ENCODE data around the gene DOLK. TPM values are rescaled to one million over a fixed set of nuclear protein-coding genes. Genes with fewer than 3 reads are reported as not detected.

Gene DOLK
- total RNA-seq, 1 donor from 2014 or later = 31.0 TPM

DNA sequence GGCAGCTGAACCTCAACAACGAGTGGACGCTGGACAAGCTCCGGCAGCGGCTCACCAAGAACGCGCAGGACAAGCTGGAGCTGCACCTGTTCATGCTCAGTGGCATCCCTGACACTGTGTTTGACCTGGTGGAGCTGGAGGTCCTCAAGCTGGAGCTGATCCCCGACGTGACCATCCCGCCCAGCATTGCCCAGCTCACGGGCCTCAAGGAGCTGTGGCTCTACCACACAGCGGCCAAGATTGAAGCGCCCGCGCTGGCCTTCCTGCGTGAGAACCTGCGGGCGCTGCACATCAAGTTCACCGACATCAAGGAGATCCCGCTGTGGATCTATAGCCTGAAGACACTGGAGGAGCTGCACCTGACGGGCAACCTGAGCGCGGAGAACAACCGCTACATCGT is 39.0 kb downstream of the DOLK start:
- DNase-seq (ENCODE audit: low read depth) = no peak

DNA sequence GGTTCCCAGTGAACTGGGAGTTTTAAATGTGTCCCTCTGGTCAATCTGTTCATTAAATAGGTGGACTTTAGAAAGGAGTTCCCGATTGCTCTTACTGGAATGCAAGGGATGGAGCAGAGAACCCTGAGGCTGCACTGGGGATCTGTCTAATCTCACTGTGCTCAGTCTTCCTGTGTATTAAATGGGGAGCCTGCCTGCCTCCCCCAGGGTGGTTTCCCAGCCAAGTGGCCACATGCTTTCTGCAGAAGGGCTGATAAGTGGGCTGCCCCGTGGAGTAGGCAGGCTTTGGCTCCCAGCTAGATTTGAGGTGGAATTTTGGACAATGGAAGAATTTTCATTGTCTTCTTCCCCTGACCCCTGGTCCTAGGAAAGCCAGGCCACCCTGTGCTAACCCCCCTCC is 40.7 kb downstream of the DOLK start:
- no peak for DNase-seq (ENCODE audit: low read depth)

DNA sequence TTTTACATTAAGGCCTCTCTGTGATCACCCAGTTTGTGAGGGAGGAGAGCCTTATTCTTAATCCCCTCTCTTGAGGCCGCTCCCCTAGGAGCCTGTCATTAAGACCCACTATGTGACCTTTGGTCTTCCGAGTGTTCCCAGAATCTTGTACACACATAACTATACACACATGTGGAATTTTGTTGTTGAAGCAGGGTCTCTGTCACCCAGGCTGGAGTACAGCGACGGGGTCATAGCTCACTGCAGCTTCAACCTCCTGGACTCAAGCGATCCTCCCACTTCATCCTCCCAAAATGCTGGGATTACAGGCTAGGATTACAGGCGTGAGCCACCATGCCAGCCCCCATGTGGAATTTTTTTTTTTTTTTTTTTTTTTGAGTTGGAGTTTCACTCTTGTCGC is 41.4 kb downstream of the DOLK start:
- DNase-seq (ENCODE audit: low read depth) = no peak

DNA sequence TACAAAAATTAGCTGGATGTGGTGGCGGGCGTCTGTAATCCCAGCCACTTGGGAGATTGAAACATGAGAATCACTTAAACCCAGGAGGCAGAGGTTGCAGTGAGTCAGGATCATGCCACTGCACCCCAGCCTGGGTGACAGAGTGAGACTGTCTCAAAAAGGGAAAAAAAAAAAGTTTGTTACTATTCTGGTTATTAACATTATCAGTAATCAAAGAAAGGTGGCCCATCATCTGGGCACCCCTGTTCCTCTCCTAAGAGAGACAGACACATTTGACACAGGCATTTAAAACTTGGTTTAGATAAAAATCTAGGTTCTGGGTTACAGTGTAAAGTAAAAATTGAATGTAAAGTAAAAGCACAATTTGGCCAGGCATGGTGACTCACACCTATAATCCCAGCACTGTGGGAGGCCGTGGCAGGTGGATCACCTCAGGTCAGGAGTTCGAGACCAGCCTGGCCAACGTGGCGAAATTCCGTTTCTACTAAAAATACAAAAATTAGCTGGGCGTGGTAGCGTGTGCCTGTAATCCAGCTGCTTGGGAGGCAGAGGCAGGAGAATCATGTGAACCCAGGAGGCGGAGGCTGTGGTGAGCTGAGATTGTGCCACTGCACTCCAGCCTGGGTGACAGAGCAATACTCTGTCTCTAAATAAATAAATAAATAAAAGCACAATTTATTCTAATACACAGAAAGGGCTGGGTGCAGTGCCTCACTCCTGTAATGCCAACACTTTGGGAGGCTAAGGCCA is 43.4 kb downstream of the DOLK start:
- peak; percentile 65 for DNase-seq (ENCODE audit: low read depth)

DNA sequence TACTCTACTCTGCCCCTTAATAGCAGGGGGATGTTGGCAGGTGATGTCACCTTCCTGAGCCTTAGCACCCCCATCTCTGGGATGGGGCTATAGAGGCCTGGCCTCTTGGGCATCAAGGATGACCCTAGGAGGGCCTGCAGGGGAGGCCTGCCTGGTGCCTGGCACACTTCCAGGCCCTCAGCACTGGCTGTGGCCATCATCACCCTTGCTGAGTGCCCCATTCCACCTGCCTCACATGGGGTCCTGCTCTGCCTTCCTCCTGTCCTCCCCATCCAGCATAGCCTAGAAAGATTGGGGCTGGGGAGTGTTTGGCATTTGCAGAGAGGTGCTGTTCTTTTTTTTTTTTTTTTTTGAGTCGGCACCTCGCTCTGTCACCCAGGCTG is 44.3 kb downstream of the DOLK start:
- no peak for DNase-seq (ENCODE audit: low read depth)

DNA sequence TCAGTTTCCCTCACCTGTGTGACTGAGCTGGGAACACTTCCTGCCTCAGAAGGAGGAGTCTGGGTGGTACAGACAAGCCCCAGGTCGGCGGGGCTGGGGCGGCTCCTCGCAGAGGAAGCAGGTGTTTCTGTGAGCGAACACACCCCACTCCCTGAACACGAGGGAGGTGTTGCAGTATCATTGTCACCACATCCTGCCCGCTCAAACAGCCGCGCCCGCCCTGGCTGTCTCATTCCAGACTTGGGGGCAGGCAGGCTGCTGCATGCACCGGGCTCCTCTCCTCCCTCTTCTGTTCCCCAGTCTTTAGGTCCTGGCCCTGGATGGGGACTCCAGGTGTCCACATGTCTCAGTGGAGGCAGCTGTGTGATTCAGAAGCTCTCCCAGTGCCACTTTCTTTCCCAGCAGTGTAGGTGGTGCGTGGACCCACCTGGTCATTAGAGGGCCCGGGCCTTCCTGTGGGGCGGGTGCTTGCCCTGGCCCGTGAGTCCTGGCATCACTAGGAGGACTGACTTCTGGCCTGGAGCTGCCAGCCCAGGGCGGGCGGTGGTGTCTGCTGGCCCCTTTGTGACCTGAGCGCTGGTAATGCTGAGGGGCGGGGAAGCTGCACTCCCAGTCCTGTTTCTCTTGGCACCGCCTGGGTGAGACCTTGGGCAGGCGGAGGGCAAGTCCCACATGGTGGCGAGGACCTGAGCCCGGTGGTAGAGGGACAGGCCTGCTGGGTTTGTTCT is 44.9 kb downstream of the DOLK start:
- peak; percentile 60 for DNase-seq (ENCODE audit: low read depth)

DNA sequence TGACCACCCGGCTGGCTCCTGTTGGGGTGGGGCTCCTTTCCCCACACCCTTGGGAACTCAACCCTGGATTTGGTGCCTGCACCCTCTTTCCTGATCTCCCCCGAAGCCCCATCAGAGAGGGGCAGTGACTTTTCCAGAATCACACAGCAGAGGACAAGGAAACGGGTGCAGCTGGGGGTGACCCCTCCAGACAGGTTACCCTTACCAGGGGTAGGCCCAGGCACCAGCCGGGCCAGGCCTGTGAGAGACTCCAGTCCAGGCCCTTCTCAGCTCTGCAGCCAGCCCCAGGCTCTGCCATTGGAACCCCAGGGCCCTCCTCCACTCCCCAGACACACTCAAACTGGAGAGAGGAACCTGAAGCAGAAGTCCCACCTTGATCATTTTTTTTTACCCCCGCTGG is 45.6 kb downstream of the DOLK start:
- DNase-seq (ENCODE audit: low read depth) = no peak

DNA sequence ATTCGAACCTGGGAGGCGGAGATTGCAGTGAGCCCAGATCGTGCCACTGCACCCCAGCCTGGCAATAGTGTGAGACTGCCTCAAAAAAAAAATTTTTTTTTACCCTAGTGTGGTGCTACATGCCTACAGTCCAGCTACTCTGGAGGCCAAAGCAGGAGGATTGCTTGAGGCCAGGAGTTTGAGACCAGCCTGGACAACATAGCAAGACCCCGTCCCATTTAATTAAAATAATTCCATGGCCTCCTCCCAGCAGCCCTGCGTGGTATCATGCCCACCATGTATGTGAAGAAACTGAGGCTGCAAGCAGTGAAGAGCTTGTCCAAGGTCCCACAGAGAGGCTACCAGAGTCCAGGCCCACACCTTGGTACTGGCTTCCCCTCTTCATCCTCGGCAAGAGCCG is 46.0 kb downstream of the DOLK start:
- no peak for DNase-seq (ENCODE audit: low read depth)

DNA sequence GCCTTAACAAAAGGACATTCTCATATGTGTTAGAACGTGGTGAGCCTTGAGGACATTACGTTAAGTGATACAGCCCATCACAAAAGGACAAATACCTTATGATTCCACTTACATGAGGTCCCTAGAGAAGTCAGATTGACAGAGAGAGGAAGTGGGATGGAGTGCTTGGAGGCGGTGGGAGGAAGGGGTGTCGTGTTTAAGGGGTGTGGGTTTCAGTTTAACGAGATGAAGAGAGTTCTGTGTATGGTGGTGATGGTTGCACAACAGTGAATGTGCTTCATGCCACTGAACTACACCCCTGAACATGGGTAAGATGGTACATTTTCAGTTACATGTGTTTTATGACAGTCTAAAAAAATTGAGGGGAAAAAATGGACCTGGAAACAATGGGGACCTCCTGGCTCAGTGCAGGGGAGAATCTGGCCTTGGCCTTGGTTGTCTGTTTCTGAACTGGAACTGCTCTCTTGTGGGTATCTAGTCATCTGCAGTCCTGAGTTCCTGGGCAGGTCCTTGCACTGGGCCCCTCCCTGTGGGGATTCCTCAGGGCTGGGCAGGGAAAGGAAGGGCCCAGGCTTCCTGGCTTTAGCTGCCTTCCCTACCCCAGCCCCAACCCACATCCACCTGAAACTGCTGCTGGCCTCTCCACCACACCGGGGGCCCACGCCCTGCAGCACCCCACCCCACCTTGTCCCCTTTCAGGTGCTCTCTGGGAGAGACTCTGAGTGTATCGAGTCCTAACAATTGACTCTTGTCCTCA is 47.7 kb downstream of the DOLK start:
- DNase-seq (ENCODE audit: low read depth) = no peak

DNA sequence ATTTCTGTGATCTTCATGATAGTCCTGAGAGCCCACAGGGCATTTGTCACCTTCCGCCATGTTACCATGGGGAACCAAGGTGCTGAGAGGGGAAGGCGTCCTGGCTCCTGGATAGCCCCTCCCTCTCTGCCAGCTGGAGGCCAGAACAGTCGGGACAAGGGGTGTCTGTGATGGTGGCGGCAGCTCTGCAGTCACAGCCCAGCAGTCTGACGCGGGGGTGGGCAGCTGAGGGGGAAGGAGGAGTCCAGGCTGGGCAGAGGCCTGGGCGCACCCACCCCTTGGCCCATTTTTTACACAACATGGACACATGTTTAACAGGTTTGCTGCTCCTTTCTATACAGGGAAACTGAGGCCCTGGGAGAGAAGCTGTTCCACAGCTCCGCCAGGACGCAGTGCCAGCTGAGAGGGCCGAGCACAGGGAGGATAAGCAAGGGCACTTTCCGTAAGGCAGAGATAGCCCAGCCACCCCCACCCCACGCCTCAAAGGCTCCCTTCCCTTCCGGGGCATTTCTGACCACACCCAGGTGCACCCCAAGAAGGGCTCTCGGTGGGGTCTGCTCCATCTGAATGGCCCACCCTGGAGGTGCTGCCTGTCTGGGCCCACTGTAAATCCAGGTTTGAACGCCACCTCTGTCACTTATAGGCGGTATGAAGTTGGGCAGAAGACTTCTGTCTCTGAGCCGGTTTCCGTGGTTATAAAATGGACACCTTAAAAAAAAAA is 48.4 kb downstream of the DOLK start:
- no peak for DNase-seq (ENCODE audit: low read depth)

DNA sequence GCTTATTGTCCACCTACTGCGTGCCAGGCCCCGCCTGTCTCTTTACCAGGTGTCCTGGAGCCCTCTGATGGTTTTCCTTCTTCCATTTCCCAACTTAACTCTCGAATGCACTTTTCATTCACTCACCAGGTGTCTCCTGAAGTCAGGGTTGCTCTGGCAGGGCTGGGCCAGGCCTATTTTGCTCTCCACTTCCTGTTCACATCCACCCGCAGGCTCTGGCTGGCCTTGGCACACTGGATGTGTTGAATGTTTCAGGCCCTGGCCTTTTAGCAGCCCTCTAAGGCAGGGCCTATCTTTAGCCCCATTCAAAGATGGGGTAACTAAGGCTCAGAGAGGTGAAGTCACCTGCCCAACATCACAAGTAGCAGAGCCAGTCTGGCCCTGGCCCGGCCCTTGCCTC is 49.0 kb downstream of the DOLK start:
- no peak for DNase-seq (ENCODE audit: low read depth)

DNA sequence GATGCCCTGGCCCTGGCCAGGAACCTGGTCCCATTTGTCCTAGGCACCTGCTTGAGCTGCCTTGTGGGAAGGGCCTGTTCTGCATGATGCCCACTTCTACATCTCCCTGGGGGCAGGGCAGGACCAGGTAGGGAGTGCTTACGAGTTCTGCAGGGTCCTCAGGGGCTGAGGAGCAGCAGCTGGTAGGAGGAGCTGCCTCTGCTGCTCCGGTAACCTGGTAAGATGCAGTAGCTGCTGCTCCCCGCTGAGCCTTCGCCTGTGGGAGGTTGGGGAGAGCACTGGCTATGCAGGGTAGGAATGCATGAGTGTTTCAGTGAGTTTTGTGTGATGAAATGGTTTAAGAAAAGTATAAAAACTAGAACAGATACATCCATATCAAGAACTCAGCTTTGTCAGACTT is 51.8 kb downstream of the DOLK start:
- no peak for DNase-seq (ENCODE audit: low read depth)

Other genes starting within 250 kb of the DOLK start
- gene PKN3, start 245.1 kb downstream of the DOLK start, total RNA-seq = 2.0 TPM in 2 replicates
- gene ZDHHC12, start 223.5 kb downstream of the DOLK start, total RNA-seq = 18.9 and 28.7 TPM in 2 replicates
- 47.0 and 54.2 TPM in 2 replicates for gene ZER1, start 175.7 kb downstream of the DOLK start, total RNA-seq
- gene TBC1D13, start 160.3 kb downstream of the DOLK start, total RNA-seq = 30.2 and 42.4 TPM in 2 replicates
- gene ENDOG, start 129.1 kb downstream of the DOLK start, total RNA-seq = 83.0 and 95.6 TPM in 2 replicates
- 14.0 and 19.3 TPM in 2 replicates for gene SPOUT1, start 117.8 kb downstream of the DOLK start, total RNA-seq
- 9.9 and 13.5 TPM in 2 replicates for gene KYAT1, start 65.7 kb downstream of the DOLK start, total RNA-seq
- 35.3 and 51.9 TPM in 2 replicates for gene LRRC8A, start 65.5 kb downstream of the DOLK start, total RNA-seq
- 10.0 and 12.3 TPM in 2 replicates for gene PHYHD1, start 26.6 kb downstream of the DOLK start, total RNA-seq
- gene NUP188, start 96 bp upstream of the DOLK start, total RNA-seq = 33.9 and 53.6 TPM in 2 replicates
- gene SH3GLB2, start 80.7 kb upstream of the DOLK start, total RNA-seq = 119 and 154 TPM in 2 replicates
- 36.2 and 37.9 TPM in 2 replicates for gene MIGA2, start 89.0 kb upstream of the DOLK start, total RNA-seq
- 11.2 and 11.6 TPM in 2 replicates for gene DOLPP1, start 133.5 kb upstream of the DOLK start, total RNA-seq
- gene CRAT, start 163.2 kb upstream of the DOLK start, total RNA-seq = 87.3 and 102 TPM in 2 replicates
- 99.5 and 144 TPM in 2 replicates for gene PTPA, start 163.8 kb upstream of the DOLK start, total RNA-seq
- 27.9 and 38.4 TPM in 2 replicates for gene IER5L, start 230.7 kb upstream of the DOLK start, total RNA-seq